Measurements from ENCODE around the gene SS18L1.

SS18L1 gene

GRCh38 chr20:62137478-62138203, 5.9 kb upstream of the SS18L1 start:
- TF ChIP-seq CTCF (IDR thresholded peaks at IDR 0.05; ENCODE audit: extremely low read depth, insufficient read depth, missing control alignments): no peak
- DNase-seq (ENCODE audit: low spot score): no peak
- in situ Hi-C loops (cut with MboI; ENCODE audit: low pct_unique_long_range_greater_than_20kb, low sequenced_read_pairs, unreplicated experiment): no loop called here

- in situ Hi-C loops (cut with MboI; ENCODE audit: low pct_unique_long_range_greater_than_20kb, low sequenced_read_pairs, unreplicated experiment): no loop called here
- no peak for DNase-seq (ENCODE audit: low spot score)
- TF ChIP-seq CTCF (IDR thresholded peaks at IDR 0.05; ENCODE audit: extremely low read depth, insufficient read depth, missing control alignments): no peak
Measured at GRCh38 chr20:62138204-62138543, 5.4 kb upstream of the SS18L1 start.

GRCh38 chr20:62138912-62139311, 4.7 kb upstream of the SS18L1 start:
- DNase-seq (ENCODE audit: low spot score): no peak
- TF ChIP-seq CTCF (IDR thresholded peaks at IDR 0.05; ENCODE audit: extremely low read depth, insufficient read depth, missing control alignments): no peak

GRCh38 chr20:62139636-62140035, 3.9 kb upstream of the SS18L1 start:
- no peak for DNase-seq (ENCODE audit: low spot score)
- in situ Hi-C loops (cut with MboI; ENCODE audit: low pct_unique_long_range_greater_than_20kb, low sequenced_read_pairs, unreplicated experiment): loop anchor here (10.0 kb wide), 1 partner anchor 115 kb away; no protein-coding TSS in a partner anchor
- no peak for TF ChIP-seq CTCF (IDR thresholded peaks at IDR 0.05; ENCODE audit: extremely low read depth, insufficient read depth, missing control alignments)

More at GRCh38 chr20:62138912-62139311, 4.7 kb upstream of the SS18L1 start:
- in situ Hi-C loops (cut with MboI; ENCODE audit: low pct_unique_long_range_greater_than_20kb, low sequenced_read_pairs, unreplicated experiment): no loop called here

GRCh38 chr20:62141043-62141396, 2.5 kb upstream of the SS18L1 start:
- DNase-seq (ENCODE audit: low spot score): no peak
- in situ Hi-C loops (cut with MboI; ENCODE audit: low pct_unique_long_range_greater_than_20kb, low sequenced_read_pairs, unreplicated experiment): loop anchor here (10.0 kb wide), 1 partner anchor 116 kb away; no protein-coding TSS in a partner anchor
- TF ChIP-seq CTCF (IDR thresholded peaks at IDR 0.05; ENCODE audit: extremely low read depth, insufficient read depth, missing control alignments): no peak

GRCh38 chr20:62141397-62142251, 1.9 kb upstream of the SS18L1 start:
- peak; percentile 52 for TF ChIP-seq CTCF (IDR thresholded peaks at IDR 0.05; ENCODE audit: extremely low read depth, insufficient read depth, missing control alignments)
- DNase-seq (ENCODE audit: low spot score): no peak
- in situ Hi-C loops (cut with MboI; ENCODE audit: low pct_unique_long_range_greater_than_20kb, low sequenced_read_pairs, unreplicated experiment): loop anchor here (10.0 kb wide), 1 partner anchor 117 kb away; no protein-coding TSS in a partner anchor

Measured in GM13977 (cell line).